H9 (cell line): ENCODE results near the gene MAP3K1. TPM values are rescaled to one million over a fixed set of nuclear protein-coding genes. Genes with fewer than 3 reads are reported as not detected.

Source experiments
- DNase-seq: peaks from one replicate; pipeline ENCODE4 v3.0.0-alpha.2; 2017
- H2AFZ ChIP-seq: one replicate; pipeline ENCODE4 v1.6.1; 2013; ENCODE audit warnings: mild to moderate bottlenecking, low read length, control low read depth, moderate library complexity
- H2AK5ac ChIP-seq: 2 replicates; pipeline ENCODE4 v1.6.1; 2013; ENCODE audit warnings: low read length, control low read depth, mixed read lengths; ENCODE audit not compliant: insufficient read length
- H2BK120ac ChIP-seq: one replicate; pipeline ENCODE4 v1.6.1; 2013; ENCODE audit warnings: low read depth, mild to moderate bottlenecking, low read length, control low read depth, inconsistent platforms; ENCODE audit not compliant: poor library complexity, severe bottlenecking
- H2BK12ac ChIP-seq: 2 replicates; pipeline ENCODE4 v1.6.1; 2013; ENCODE audit warnings: low read length, control low read depth, mixed read lengths, low read depth; ENCODE audit not compliant: insufficient read length
- H2BK15ac ChIP-seq: 2 replicates; pipeline ENCODE4 v1.6.1; 2013; ENCODE audit warnings: low read depth, low read length, control low read depth
- H2BK20ac ChIP-seq: one replicate; pipeline ENCODE4 v1.6.1; 2013; ENCODE audit warnings: low read depth, mild to moderate bottlenecking, low read length, control low read depth, inconsistent platforms; ENCODE audit not compliant: poor library complexity, severe bottlenecking
- H2BK5ac ChIP-seq: 2 replicates; pipeline ENCODE4 v1.6.1; 2013; ENCODE audit warnings: low read length, control low read depth, mixed read lengths; ENCODE audit not compliant: insufficient read length
- H3K14ac ChIP-seq: 2 replicates; pipeline ENCODE4 v1.6.1; 2013; ENCODE audit warnings: low read length, control low read depth; ENCODE audit not compliant: insufficient read depth
- H3K18ac ChIP-seq: 2 replicates; pipeline ENCODE4 v1.6.1; 2013; ENCODE audit warnings: low read depth, mild to moderate bottlenecking, mixed read lengths, low read length, control low read depth; ENCODE audit not compliant: insufficient read length
- H3K23ac ChIP-seq: 2 replicates; pipeline ENCODE4 v1.6.1; 2013; ENCODE audit warnings: low read length, control low read depth, mixed read lengths, low read depth; ENCODE audit not compliant: insufficient read length
- H3K23me2 ChIP-seq: 2 replicates; pipeline ENCODE4 v1.6.1; 2013; ENCODE audit warnings: low read depth, mild to moderate bottlenecking, mixed read lengths, low read length, control low read depth; ENCODE audit not compliant: insufficient read length, poor library complexity, severe bottlenecking
- H3K27ac ChIP-seq: 2 replicates; pipeline ENCODE4 v1.5.1; 2013; ENCODE audit warnings: low read length, control low read depth, mixed read lengths, low read depth; ENCODE audit not compliant: insufficient read length
- H3K27me3 ChIP-seq: 2 replicates; pipeline ENCODE4 v1.6.1; 2013; ENCODE audit warnings: low read length, control low read depth, inconsistent platforms; ENCODE audit not compliant: insufficient read depth
- H3K4ac ChIP-seq: 2 replicates; pipeline ENCODE4 v1.6.1; 2013; ENCODE audit warnings: low read depth, mild to moderate bottlenecking, control low read depth, inconsistent platforms, low read length, moderate library complexity
- H3K4me1 ChIP-seq: 2 replicates; pipeline ENCODE4 v1.6.1; 2013; ENCODE audit warnings: low read length, control low read depth, inconsistent platforms; ENCODE audit not compliant: insufficient read depth
- H3K4me2 ChIP-seq: 2 replicates; pipeline ENCODE4 v1.6.1; 2013; ENCODE audit warnings: low read length, control low read depth, mixed read lengths; ENCODE audit not compliant: insufficient read length, insufficient read depth
- H3K56ac ChIP-seq: 2 replicates; pipeline ENCODE4 v1.6.1; 2013; ENCODE audit warnings: low read depth, mild to moderate bottlenecking, mixed read lengths, low read length, control low read depth; ENCODE audit not compliant: insufficient read length
- H3K79me1 ChIP-seq: 2 replicates; pipeline ENCODE4 v1.6.1; 2013; ENCODE audit warnings: low read depth, mild to moderate bottlenecking, moderate library complexity, low read length, control low read depth, inconsistent platforms; ENCODE audit not compliant: insufficient read depth, poor library complexity, severe bottlenecking
- H3K79me2 ChIP-seq: 2 replicates; pipeline ENCODE4 v1.6.1; 2013; ENCODE audit warnings: low read length, control low read depth, inconsistent platforms; ENCODE audit not compliant: insufficient read depth
- H3K9ac ChIP-seq: 2 replicates; pipeline ENCODE4 v1.6.1; 2013; ENCODE audit warnings: low read length, control low read depth, mixed read lengths; ENCODE audit not compliant: insufficient read length; ENCODE audit errors: extremely low read depth
- H3K9me3 ChIP-seq: one replicate; pipeline ENCODE4 v1.6.1; 2013; ENCODE audit warnings: low read depth, low read length, inconsistent platforms; ENCODE audit not compliant: control insufficient read depth
- H3T11ph ChIP-seq: one replicate; pipeline ENCODE4 v1.6.1; 2013; ENCODE audit warnings: mild to moderate bottlenecking, low read length, control low read depth, inconsistent platforms
- H4K20me1 ChIP-seq: one replicate; pipeline ENCODE4 v1.6.1; 2013; ENCODE audit not compliant: control insufficient read depth, insufficient read length, insufficient read depth
- H4K5ac ChIP-seq: 2 replicates; pipeline ENCODE4 v1.6.1; 2013; ENCODE audit warnings: low read depth, mild to moderate bottlenecking, mixed read lengths, low read length, control low read depth; ENCODE audit not compliant: insufficient read length
- H4K8ac ChIP-seq: replicated peaks from 2 replicates; pipeline ENCODE4 v1.6.1; 2013; ENCODE audit warnings: low read length, control low read depth, mixed read lengths, low read depth; ENCODE audit not compliant: insufficient read length
- H4K91ac ChIP-seq: 2 replicates; pipeline ENCODE4 v1.6.1; 2013; ENCODE audit warnings: low read depth, mild to moderate bottlenecking, moderate library complexity, mixed read lengths, low read length, control low read depth; ENCODE audit not compliant: insufficient read length
- H3K27ac Mint-ChIP-seq, 3 experiments: 2 replicates in 2 of 3; 3 replicates in 1 of 3; pipeline ENCODE4 v1.8.0; 2020 to 2021; ENCODE audit warnings: mixed read lengths in 3 of 3, mild to moderate bottlenecking in 1 of 3, moderate library complexity in 1 of 3
- H3K27me3 Mint-ChIP-seq: 2 replicates; pipeline ENCODE4 v1.8.0; 2021; ENCODE audit warnings: low read depth, mild to moderate bottlenecking, moderate library complexity, mixed read lengths
- H3K36me3 Mint-ChIP-seq, 3 experiments: 2 replicates in 2 of 3; 3 replicates in 1 of 3; pipeline ENCODE4 v1.8.0; 2020 to 2021; ENCODE audit warnings: low read depth in 3 of 3, mixed read lengths in 3 of 3; ENCODE audit not compliant: insufficient read depth in 1 of 3
- H3K4me1 Mint-ChIP-seq, 2 experiments: 2 replicates each; pipeline ENCODE4 v1.8.0; 2020; ENCODE audit warnings: mixed read lengths in 2 of 2
- H3K4me3 Mint-ChIP-seq, 2 experiments: 2 replicates in 1 of 2; 3 replicates in 1 of 2; pipeline ENCODE4 v1.8.0; 2020 to 2021; ENCODE audit warnings: mild to moderate bottlenecking in 2 of 2, mixed read lengths in 2 of 2, moderate library complexity in 1 of 2
- H3K9me3 Mint-ChIP-seq, 2 experiments: 2 replicates in 1 of 2; 3 replicates in 1 of 2; pipeline ENCODE4 v1.8.0; 2020; ENCODE audit warnings: mild to moderate bottlenecking in 2 of 2, mixed read lengths in 2 of 2, moderate library complexity in 1 of 2
- WGBS: extraction: QIAGEN DNeasy Blood & Tissue Kit; methylation state at CpG from one replicate; pipeline ENCODE4 v1.1.7; 2013; ENCODE audit warnings: missing lambda C conversion rate, low lambda C conversion rate, mixed read lengths; ENCODE audit not compliant: insufficient read length; ENCODE audit errors: extremely low coverage; 5-methylcytosine and 5-hydroxymethylcytosine counted together
- total RNA-seq: library from RNA; stranded (reverse); gene quantifications from 2 replicates; pipeline ENCODE4 v1.2.1, GENCODE V29; 2021
- TF ChIP-seq, protein P1 (sequence below): fragments of 200-600 bp; sonication (generic); conservative IDR thresholded peaks from 3 replicates; pipeline ENCODE4 v1.8.0; 2021; ENCODE audit warnings: antibody characterized with exemption, mild to moderate bottlenecking

Gene MAP3K1
- total RNA-seq, 1 experiment from 2014 or later = 11.1 TPM

DNA sequence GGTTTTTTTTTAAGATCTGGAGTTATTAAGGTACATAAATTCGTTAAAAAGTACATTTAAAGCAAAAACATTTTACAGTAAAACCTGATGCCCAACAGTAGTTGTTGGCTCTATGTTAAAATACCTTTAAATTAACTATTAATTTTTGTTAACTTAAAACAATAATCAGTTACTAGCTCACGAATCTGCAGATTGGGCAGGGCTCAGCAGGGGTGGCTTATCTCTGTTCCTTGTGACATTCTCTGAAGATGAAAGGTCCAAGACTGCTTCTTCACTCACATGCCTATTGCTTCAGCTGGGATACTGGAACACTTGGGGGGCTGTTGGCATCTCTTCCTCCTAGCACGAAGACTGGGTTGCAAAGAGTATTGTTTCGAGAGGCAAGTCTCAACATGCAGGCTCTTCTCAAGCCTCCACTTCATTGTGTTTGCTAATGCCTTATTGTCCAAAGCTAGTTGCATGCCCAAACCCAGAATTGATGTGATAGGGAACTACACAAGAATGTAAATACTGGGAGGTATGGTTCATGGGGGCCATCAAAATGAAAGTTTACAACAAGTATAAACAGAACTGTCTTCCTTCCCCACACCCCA lies 46.6 kb downstream of the MAP3K1 start:
- Histone ChIP-seq H3T11ph (no peak overlapping the region), H3K4me1 (no peaks in the 10 kb centered on the region), H3K4me2 (no peak overlapping the region), H3K79me1 (no peaks in the 10 kb centered on the region), H4K20me1 (no peaks in the 10 kb centered on the region), H2BK5ac (no peak overlapping the region), H2BK15ac (no peak overlapping the region), H3K27ac (no peak overlapping the region), H3K4ac (no peak overlapping the region), H2BK12ac (no peak overlapping the region), H2BK120ac (no peak overlapping the region), H3K79me2 (no peaks in the 10 kb centered on the region), H2AK5ac (no peak overlapping the region), H3K23ac (no peak overlapping the region), H3K9ac (no peak overlapping the region), H3K27me3 (no peaks in the 10 kb centered on the region), H3K23me2 (no peaks in the 10 kb centered on the region), H2AFZ (no peak overlapping the region), H3K18ac (no peak overlapping the region), H4K5ac (no peak overlapping the region), H3K9me3 (no peaks in the 10 kb centered on the region), H4K91ac (no peak overlapping the region), H2BK20ac (no peak overlapping the region), H3K14ac (no peak overlapping the region), H4K8ac (no peak overlapping the region), H3K56ac (no peak overlapping the region)
- H3K4me3 Mint-ChIP-seq = no peak overlapping the region
- no peaks in the 10 kb centered on the region for H3K9me3 Mint-ChIP-seq
- DNase-seq = no peak
- WGBS = no CpG with 5 or more reads among the region's 4 CpGs
- peaks cover 3 to 8% of the 10 kb centered on the region in 2 experiments; a peak in 3 of 4 replicates for H3K4me1 Mint-ChIP-seq
- TF ChIP-seq, protein P1, sequence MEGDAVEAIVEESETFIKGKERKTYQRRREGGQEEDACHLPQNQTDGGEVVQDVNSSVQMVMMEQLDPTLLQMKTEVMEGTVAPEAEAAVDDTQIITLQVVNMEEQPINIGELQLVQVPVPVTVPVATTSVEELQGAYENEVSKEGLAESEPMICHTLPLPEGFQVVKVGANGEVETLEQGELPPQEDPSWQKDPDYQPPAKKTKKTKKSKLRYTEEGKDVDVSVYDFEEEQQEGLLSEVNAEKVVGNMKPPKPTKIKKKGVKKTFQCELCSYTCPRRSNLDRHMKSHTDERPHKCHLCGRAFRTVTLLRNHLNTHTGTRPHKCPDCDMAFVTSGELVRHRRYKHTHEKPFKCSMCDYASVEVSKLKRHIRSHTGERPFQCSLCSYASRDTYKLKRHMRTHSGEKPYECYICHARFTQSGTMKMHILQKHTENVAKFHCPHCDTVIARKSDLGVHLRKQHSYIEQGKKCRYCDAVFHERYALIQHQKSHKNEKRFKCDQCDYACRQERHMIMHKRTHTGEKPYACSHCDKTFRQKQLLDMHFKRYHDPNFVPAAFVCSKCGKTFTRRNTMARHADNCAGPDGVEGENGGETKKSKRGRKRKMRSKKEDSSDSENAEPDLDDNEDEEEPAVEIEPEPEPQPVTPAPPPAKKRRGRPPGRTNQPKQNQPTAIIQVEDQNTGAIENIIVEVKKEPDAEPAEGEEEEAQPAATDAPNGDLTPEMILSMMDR = no peak
- H3K27ac Mint-ChIP-seq = peak overlapping the region in 1 of 3 experiments; percentile 86; a peak in 2 of 7 replicates
- H3K27me3 Mint-ChIP-seq = no peaks in the 10 kb centered on the region
- peaks cover 9 to 32% (median 23%) of the 10 kb centered on the region in 3 experiments for H3K36me3 Mint-ChIP-seq
